ENCODE measurements around the gene LSP1.

The LSP1 gene

DNA sequence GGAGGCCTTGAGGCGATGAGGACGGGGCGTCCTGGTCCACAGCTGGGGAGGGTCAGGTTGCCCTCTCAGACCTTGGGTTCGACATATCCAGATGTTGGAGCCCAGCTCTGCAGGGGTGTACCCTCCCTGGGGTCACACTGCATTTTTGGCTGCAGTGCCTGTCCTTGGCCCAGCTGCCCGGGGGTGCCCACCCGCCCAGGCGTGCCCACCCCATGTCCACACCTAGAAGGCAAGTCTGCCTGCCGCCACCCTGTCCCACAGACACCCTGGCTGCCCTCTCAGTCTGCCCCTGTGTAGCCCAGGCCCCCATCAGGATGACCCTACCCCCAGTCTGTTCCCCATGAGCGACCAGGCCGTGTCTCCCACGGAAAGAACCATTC, 3.0 kb downstream of the LSP1 start:
- H3K4me3 ChIP-seq (ENCODE audit: low read depth, low read length): no peak overlapping the region
- DNase-seq (ENCODE audit: low read depth, low spot score): no peak
- TF ChIP-seq, protein P1, sequence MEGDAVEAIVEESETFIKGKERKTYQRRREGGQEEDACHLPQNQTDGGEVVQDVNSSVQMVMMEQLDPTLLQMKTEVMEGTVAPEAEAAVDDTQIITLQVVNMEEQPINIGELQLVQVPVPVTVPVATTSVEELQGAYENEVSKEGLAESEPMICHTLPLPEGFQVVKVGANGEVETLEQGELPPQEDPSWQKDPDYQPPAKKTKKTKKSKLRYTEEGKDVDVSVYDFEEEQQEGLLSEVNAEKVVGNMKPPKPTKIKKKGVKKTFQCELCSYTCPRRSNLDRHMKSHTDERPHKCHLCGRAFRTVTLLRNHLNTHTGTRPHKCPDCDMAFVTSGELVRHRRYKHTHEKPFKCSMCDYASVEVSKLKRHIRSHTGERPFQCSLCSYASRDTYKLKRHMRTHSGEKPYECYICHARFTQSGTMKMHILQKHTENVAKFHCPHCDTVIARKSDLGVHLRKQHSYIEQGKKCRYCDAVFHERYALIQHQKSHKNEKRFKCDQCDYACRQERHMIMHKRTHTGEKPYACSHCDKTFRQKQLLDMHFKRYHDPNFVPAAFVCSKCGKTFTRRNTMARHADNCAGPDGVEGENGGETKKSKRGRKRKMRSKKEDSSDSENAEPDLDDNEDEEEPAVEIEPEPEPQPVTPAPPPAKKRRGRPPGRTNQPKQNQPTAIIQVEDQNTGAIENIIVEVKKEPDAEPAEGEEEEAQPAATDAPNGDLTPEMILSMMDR (IDR thresholded peaks at IDR 0.05; ENCODE audit: low read depth, low read length): no peak
- in situ Hi-C loops (cut with HindIII; ENCODE audit: low sequenced_read_pairs): no loop called here

DNA sequence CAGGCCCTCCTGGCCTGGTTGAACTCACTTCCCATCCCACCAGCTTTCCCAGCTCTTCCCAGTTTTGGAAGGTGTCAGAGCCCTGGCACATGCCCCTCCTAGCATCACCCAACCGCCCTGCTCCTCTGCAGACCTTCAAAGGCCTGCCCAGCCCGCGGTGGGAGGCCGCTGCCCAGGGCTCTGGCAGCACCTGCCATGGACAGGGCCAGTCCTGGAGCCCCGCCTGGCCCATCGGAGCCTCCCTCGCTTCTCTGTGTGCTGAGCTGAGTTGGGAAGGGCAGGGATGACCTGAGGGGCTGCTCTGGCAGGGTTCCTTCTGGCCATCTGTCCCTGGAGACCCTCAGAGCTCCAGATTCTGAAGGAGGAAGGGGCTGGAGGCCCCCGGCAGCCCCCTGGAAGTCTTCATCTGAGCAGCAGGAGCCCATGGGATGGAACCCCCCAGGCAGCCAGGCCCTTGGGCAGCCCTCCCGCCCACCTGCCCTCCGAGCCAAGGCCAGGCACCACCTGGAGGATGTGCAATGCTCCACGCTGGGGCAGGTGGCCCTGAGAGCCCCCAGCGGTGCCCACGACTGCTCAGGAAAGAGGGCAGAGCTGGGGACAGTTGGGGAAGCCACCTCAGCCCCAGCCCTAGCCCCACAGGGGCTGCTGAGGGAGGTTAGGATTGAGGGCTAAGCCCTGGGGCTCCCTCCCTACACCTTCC, 3.6 kb downstream of the LSP1 start:
- TF ChIP-seq, protein P1 (IDR thresholded peaks at IDR 0.05; ENCODE audit: low read depth, low read length): no peak
- no peak for DNase-seq (ENCODE audit: low read depth, low spot score)
- in situ Hi-C loops (cut with HindIII; ENCODE audit: low sequenced_read_pairs): no loop called here
- no peak overlapping the region for H3K4me3 ChIP-seq (ENCODE audit: low read depth, low read length)

DNA sequence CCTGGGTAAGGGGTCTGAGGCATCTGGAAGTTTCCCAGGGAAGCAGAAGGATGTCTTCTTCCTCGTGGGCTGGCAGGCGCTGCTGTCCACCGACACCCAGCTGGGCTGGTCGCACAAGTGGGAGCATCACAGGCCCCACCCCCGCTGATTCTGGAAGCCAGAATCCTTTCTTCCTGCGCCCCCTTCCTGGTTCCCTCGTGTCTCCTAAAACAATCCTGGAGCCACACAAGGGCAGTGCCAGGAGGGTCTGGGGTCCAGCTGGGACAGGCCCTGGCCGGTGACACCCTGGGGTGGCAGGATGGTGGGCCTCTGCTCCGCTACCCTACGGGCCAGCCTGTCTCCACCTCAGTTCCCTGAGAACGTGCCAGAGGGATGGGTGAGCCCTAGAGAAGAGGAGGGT, 4.2 kb downstream of the LSP1 start:
- no peak overlapping the region for H3K4me3 ChIP-seq (ENCODE audit: low read depth, low read length)
- TF ChIP-seq, protein P1 (IDR thresholded peaks at IDR 0.05; ENCODE audit: low read depth, low read length): no peak
- in situ Hi-C loops (cut with HindIII; ENCODE audit: low sequenced_read_pairs): no loop called here
- no peak for DNase-seq (ENCODE audit: low read depth, low spot score)

DNA sequence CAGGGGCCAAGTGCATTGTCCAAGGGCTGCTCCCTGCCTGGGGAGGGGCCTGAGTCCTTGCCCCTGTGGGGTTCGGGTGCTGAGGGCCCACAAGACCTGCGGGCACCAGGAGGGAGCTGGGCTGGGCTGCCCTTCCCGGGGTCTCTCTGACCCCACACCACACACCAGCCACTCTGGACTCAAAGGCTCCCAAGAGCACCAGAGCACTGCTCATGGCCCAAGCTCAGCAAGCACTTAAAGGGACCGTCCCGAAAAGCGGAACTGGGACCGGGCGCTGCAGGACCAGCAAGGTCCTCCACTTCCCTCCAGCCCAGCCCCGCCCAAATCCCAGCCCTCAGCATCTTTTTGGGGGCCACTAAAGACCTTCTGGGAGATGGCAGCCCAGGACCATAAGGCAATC, 5.3 kb downstream of the LSP1 start:
- DNase-seq (ENCODE audit: low read depth, low spot score): no peak
- no peak overlapping the region for H3K4me3 ChIP-seq (ENCODE audit: low read depth, low read length)
- in situ Hi-C loops (cut with HindIII; ENCODE audit: low sequenced_read_pairs): no loop called here
- TF ChIP-seq, protein P1 (IDR thresholded peaks at IDR 0.05; ENCODE audit: low read depth, low read length): no peak

DNA sequence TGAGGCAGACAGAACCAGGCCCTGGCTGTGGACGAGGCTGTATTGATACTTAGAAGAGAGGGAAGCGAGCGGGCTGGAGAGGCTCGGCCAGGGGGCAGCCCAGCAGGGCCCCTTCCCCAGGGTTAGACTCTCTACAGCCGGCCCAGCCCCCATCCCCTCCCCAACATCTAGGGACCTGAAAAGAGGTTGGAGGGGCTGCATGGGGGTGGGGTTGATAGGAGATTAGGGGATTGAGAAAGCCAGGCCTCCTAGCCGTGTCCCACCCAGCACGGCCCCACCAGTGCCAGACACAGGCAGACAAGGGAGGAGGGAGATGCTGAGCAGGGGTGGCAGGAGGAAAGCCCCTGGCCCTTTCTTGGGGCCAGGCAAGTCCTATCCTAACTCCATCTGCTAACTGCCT, 5.7 kb downstream of the LSP1 start:
- DNase-seq (ENCODE audit: low read depth, low spot score): no peak
- H3K4me3 ChIP-seq (ENCODE audit: low read depth, low read length): no peak overlapping the region
- in situ Hi-C loops (cut with HindIII; ENCODE audit: low sequenced_read_pairs): no loop called here
- TF ChIP-seq, protein P1 (IDR thresholded peaks at IDR 0.05; ENCODE audit: low read depth, low read length): no peak

DNA sequence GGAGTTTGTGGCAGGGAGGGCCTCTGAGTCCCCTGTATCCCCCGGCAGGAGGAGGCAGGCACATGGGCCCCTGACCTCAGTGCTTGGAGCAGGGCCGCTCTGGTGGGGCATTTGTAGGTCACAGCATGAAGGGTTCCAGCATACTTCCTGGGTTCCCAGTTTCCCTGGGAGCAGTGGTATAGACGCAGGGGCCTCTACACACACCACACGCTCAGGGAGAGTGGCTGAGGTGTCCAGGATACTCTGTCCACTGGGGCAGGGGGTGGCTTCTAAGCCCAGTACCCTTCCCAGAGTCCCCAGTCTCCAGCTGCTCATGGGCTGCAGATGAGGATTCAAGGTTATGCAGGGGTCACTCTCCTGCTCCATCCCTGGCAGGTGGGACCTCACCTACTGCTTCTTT, 6.1 kb downstream of the LSP1 start:
- no peak overlapping the region for H3K4me3 ChIP-seq (ENCODE audit: low read depth, low read length)
- TF ChIP-seq, protein P1 (IDR thresholded peaks at IDR 0.05; ENCODE audit: low read depth, low read length): no peak
- no peak for DNase-seq (ENCODE audit: low read depth, low spot score)
- in situ Hi-C loops (cut with HindIII; ENCODE audit: low sequenced_read_pairs): no loop called here

Measured in astrocyte of the spinal cord (primary cell).